MG63 (cell line): ENCODE measurements around the gene RFX8. TPM values are rescaled to one million over a fixed set of nuclear protein-coding genes. Genes with fewer than 3 reads are reported as not detected.

ENCODE experiments used
- DNase-seq: peaks from one replicate; pipeline ENCODE4 v3.0.0-alpha.2; 2020
- H3K27me3 ChIP-seq: fragments of 250-450 bp; sonication (Bioruptor Pico); 2 replicates; pipeline ENCODE4 v1.5.1; 2020; ENCODE audit warnings: mild to moderate bottlenecking, moderate library complexity
- H3K36me3 ChIP-seq: fragments of 250-450 bp; sonication (Bioruptor Pico); 2 replicates; pipeline ENCODE4 v1.5.1; 2020; ENCODE audit warnings: mild to moderate bottlenecking, moderate library complexity
- H3K4me3 ChIP-seq: fragments of 250-450 bp; sonication (Bioruptor Pico); 2 replicates; pipeline ENCODE4 v1.5.1; 2020; ENCODE audit warnings: mild to moderate bottlenecking, moderate library complexity
- H3K9me3 ChIP-seq: fragments of 250-450 bp; sonication (Bioruptor Pico); 2 replicates; pipeline ENCODE4 v1.5.1; 2020; ENCODE audit warnings: mild to moderate bottlenecking, moderate library complexity
- total RNA-seq: library from RNA; depleted of rRNA; stranded (reverse); fragments of >200 nt; shearing (Covaris generic); gene quantifications from 2 replicates; pipeline ENCODE4 v1.2.3, GENCODE V29; 2014; ENCODE audit warnings: low replicate concordance

Gene RFX8
- total RNA-seq, 1 experiment from 2014 or later: not detected

- no peaks in the 10 kb centered on the region for H3K9me3 ChIP-seq
- H3K4me3 ChIP-seq: 0 out of 2 replicates have a peak overlapping the region, but pooled peaks have one; percentile 10
- H3K27me3 ChIP-seq: peaks cover 23% of the 10 kb centered on the region
- H3K36me3 ChIP-seq: no peaks in the 10 kb centered on the region
- DNase-seq: no peak
Observed at GRCh38 chr2:101386599-101387150, 88.2 kb downstream of the RFX8 start.

- Histone ChIP-seq H3K9me3 (no peaks in the 10 kb centered on the region), H3K36me3 (no peaks in the 10 kb centered on the region), H3K4me3 (no peak overlapping the region), H3K27me3 (peaks cover 19% of the 10 kb centered on the region)
- DNase-seq: no peak
Observed at GRCh38 chr2:101383016-101383541, 91.8 kb downstream of the RFX8 start.

- Histone ChIP-seq H3K4me3 (no peak overlapping the region), H3K27me3 (peaks cover 15% of the 10 kb centered on the region), H3K9me3 (no peaks in the 10 kb centered on the region), H3K36me3 (no peaks in the 10 kb centered on the region)
- no peak for DNase-seq
Observed at GRCh38 chr2:101382442-101382841, 92.5 kb downstream of the RFX8 start.

- H3K9me3 ChIP-seq: no peaks in the 10 kb centered on the region
- H3K36me3 ChIP-seq: no peaks in the 10 kb centered on the region
- DNase-seq: peak; percentile 89
- peaks cover under 1% of the 10 kb centered on the region; the same call in 1 of the 2 replicates for H3K27me3 ChIP-seq
- H3K4me3 ChIP-seq: no peak overlapping the region
Observed at GRCh38 chr2:101380376-101380775, 94.5 kb downstream of the RFX8 start.

GRCh38 chr2:101379091-101379490 lies 95.8 kb downstream of the RFX8 start:
- Histone ChIP-seq H3K9me3 (no peaks in the 10 kb centered on the region), H3K36me3 (no peaks in the 10 kb centered on the region), H3K27me3 (no peaks in the 10 kb centered on the region), H3K4me3 (no peak overlapping the region)
- no peak for DNase-seq

GRCh38 chr2:101375653-101376052 lies 99.3 kb downstream of the RFX8 start:
- Histone ChIP-seq H3K36me3 (no peaks in the 10 kb centered on the region), H3K9me3 (0 out of 2 replicates have a peak, but pooled peaks cover 4% of the 10 kb centered on the region), H3K4me3 (no peak overlapping the region), H3K27me3 (no peaks in the 10 kb centered on the region)
- no peak for DNase-seq

GRCh38 chr2:101374821-101375561 lies 99.9 kb downstream of the RFX8 start:
- no peaks in the 10 kb centered on the region for H3K27me3 ChIP-seq
- H3K4me3 ChIP-seq: no peak overlapping the region
- DNase-seq: no peak
- H3K9me3 ChIP-seq: 0 out of 2 replicates have a peak, but pooled peaks cover 4% of the 10 kb centered on the region
- H3K36me3 ChIP-seq: no peaks in the 10 kb centered on the region

GRCh38 chr2:101372792-101373191 lies 102.1 kb downstream of the RFX8 start:
- no peaks in the 10 kb centered on the region for H3K27me3 ChIP-seq
- DNase-seq: no peak
- no peak overlapping the region for H3K4me3 ChIP-seq
- 0 out of 2 replicates have a peak, but pooled peaks cover 4% of the 10 kb centered on the region for H3K9me3 ChIP-seq
- H3K36me3 ChIP-seq: no peaks in the 10 kb centered on the region

GRCh38 chr2:101371636-101372035 lies 103.3 kb downstream of the RFX8 start:
- H3K27me3 ChIP-seq: no peaks in the 10 kb centered on the region
- no peaks in the 10 kb centered on the region for H3K36me3 ChIP-seq
- H3K4me3 ChIP-seq: no peak overlapping the region
- H3K9me3 ChIP-seq: 0 out of 2 replicates have a peak, but pooled peaks cover 4% of the 10 kb centered on the region
- no peak for DNase-seq

- H3K9me3 ChIP-seq: 0 out of 2 replicates have a peak, but pooled peaks cover 4% of the 10 kb centered on the region
- DNase-seq: no peak
- no peaks in the 10 kb centered on the region; the same call in 1 of the 2 replicates for H3K27me3 ChIP-seq
- H3K4me3 ChIP-seq: no peak overlapping the region
- no peaks in the 10 kb centered on the region for H3K36me3 ChIP-seq
Observed at GRCh38 chr2:101369100-101369499, 105.8 kb downstream of the RFX8 start.

- DNase-seq: no peak
- H3K36me3 ChIP-seq: no peaks in the 10 kb centered on the region
- H3K9me3 ChIP-seq: 0 out of 2 replicates have a peak, but pooled peaks cover 4% of the 10 kb centered on the region
- H3K27me3 ChIP-seq: no peaks in the 10 kb centered on the region; the same call in 1 of the 2 replicates
- H3K4me3 ChIP-seq: no peak overlapping the region
Observed at GRCh38 chr2:101368376-101368775, 106.5 kb downstream of the RFX8 start.

- no peak overlapping the region for H3K4me3 ChIP-seq
- H3K36me3 ChIP-seq: no peaks in the 10 kb centered on the region
- no peak for DNase-seq
- 0 out of 2 replicates have a peak, but pooled peaks cover 1% of the 10 kb centered on the region for H3K9me3 ChIP-seq
- no peaks in the 10 kb centered on the region; the same call in 1 of the 2 replicates for H3K27me3 ChIP-seq
Observed at GRCh38 chr2:101367508-101367907, 107.4 kb downstream of the RFX8 start.

- no peaks in the 10 kb centered on the region for H3K36me3 ChIP-seq
- no peak overlapping the region for H3K4me3 ChIP-seq
- no peaks in the 10 kb centered on the region; the same call in 1 of the 2 replicates for H3K27me3 ChIP-seq
- no peaks in the 10 kb centered on the region for H3K9me3 ChIP-seq
- DNase-seq: no peak
Observed at GRCh38 chr2:101364878-101365277, 110.0 kb downstream of the RFX8 start.

GRCh38 chr2:101362777-101363176 lies 112.1 kb downstream of the RFX8 start:
- H3K4me3 ChIP-seq: no peak overlapping the region
- no peaks in the 10 kb centered on the region; the same call in 1 of the 2 replicates for H3K27me3 ChIP-seq
- H3K9me3 ChIP-seq: no peaks in the 10 kb centered on the region
- no peaks in the 10 kb centered on the region for H3K36me3 ChIP-seq
- no peak for DNase-seq

- Histone ChIP-seq H3K9me3 (no peaks in the 10 kb centered on the region), H3K36me3 (no peaks in the 10 kb centered on the region), H3K4me3 (no peak overlapping the region), H3K27me3 (no peaks in the 10 kb centered on the region; the same call in 1 of the 2 replicates)
- no peak for DNase-seq
Observed at GRCh38 chr2:101362316-101362715, 112.6 kb downstream of the RFX8 start.

GRCh38 chr2:101361522-101361921 lies 113.4 kb downstream of the RFX8 start:
- no peaks in the 10 kb centered on the region; the same call in 1 of the 2 replicates for H3K27me3 ChIP-seq

GRCh38 chr2:101361121-101361520 lies 113.8 kb downstream of the RFX8 start:
- DNase-seq: no peak
- H3K4me3 ChIP-seq: no peak overlapping the region
- no peaks in the 10 kb centered on the region; the same call in 1 of the 2 replicates for H3K27me3 ChIP-seq
- H3K9me3 ChIP-seq: no peaks in the 10 kb centered on the region
- H3K36me3 ChIP-seq: no peaks in the 10 kb centered on the region

More at GRCh38 chr2:101361522-101361921, 113.4 kb downstream of the RFX8 start:
- H3K4me3 ChIP-seq: no peak overlapping the region
- peak; percentile 41 for DNase-seq
- H3K9me3 ChIP-seq: no peaks in the 10 kb centered on the region
- H3K36me3 ChIP-seq: no peaks in the 10 kb centered on the region
